Hippocampal formation (tissue), 2 donors: ENCODE data around the gene CCDC158.
"Not testable (repeated sequence)": the region's sequence is repeated elsewhere in the genome, so short reads cannot be mapped to it uniquely, and the experiment has no call there.

Experiments used
- DNase-seq, 2 donors: peaks; one replicate each; lab custom pipeline; 2025; lab: John Stamatoyannopoulos, UW

Gene CCDC158

GRCh38 chr4:76420762-76421581, at the start of gene CCDC158:
CCDC158 (minus strand) TSS chr4:76421141; CDS start chr4:76403207, 17,934 bp downstream.
- DNase-seq, result no peak

GRCh38 chr4:76470532-76470931, 49.6 kb upstream of the CCDC158 start:
- DNase-seq, result no peak

- DNase-seq, result no peak
Measured at GRCh38 chr4:76470064-76470463, 49.1 kb upstream of the CCDC158 start.

DNA sequence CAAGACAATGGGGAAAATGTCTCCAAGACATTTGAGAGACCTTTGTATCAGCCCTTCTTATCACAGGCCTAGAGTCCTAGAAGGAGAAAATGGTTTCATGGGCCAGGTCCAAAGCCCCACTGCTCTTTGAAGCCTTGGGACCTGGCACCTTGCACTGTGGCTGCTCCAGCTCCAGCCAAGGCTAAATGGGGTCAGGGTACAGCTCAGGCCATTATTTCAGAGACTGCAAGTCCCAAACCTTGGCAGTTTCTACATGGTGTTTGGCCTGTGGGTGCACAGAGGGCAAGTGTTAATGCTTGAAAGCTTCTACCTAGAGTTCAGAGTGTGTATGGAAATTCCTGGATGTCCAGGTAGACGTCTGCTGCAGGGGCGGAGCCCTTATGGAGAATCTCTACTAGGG, 42.6 kb upstream of the CCDC158 start:
- DNase-seq, result no peak

DNA sequence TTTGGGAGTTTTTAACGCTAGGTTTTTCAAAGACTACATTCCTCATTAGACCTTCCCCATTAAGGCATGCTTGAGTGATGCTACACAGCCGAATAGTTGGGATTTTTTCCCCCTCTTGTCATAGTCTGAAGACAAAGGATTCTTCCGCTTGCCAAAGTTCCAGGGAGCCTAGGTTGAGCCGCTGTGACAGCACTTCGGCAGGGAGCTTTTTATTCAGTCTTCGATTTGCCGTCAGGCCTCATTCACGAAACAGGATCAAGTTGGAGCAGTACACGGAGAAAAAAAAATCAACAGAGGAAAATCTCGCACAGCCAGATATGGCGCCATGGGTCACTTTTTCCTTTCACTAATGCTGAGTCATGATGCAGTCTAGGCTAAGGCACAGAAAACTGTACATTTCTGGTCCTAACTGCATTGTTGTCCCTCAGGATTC, 38.4 kb upstream of the CCDC158 start:
- peak in 1 of 2 donors; percentile 4 for DNase-seq

DNA sequence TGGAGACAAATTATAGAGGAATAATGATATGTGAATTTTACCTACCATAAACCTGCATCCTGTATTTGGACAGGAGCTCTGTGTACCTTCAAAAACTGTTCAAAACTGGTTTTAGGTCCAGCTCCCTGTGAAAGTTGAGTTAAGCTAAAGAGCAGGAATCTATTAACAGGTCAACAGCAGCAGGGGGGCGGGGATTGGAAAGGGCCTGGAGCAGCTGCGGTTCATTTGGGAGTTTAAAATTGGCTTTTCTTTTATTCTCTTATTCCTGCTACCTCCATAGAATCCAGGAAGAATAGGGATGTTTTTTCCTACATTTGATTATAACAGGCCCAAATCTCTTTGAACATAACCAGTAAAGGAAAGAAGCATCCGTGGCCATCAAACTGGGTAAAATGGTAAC, 37.9 kb upstream of the CCDC158 start:
- DNase-seq, result no peak

- no peak for DNase-seq
Measured at GRCh38 chr4:76458297-76458696, 37.4 kb upstream of the CCDC158 start.

DNA sequence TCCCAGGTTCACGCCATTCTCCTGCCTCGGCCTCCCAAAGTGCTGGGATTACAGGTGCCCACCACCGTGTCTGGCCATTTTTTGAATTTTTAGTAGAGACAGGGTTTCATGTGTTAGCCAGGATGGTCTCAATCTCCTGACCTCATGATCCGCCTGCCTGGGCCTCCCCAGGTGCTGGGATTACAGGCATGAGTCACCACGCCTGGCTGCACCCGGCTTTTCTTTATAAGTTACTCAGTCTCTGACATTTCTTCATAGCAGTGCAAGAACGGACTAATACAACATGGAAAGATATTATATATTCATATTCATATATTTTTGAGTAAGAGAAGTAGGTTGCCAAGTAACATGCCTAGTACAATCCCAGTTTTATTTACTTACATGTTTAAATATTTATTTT, 36.9 kb upstream of the CCDC158 start:
- no peak for DNase-seq

- DNase-seq, result not testable (repeated sequence)
Measured at GRCh38 chr4:76454073-76454472, 33.1 kb upstream of the CCDC158 start.

DNA sequence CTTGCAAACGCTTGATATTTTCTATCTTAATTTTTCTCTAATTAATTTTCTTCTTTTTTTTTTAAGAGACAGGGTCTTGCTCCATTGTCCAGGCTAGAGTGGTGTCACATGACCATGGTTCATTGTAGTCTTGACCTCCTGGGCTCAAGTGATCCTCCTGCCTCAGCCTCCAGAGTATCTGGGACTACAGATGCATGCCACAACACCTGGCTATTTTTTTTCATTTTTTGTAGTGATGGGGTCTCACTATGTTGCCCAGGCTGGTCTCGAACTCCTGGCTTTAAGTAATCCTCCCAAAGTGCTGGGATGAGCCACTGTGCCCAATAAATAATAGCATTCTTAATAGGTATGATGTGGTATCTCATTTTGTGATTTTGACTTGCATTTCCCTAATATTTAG, 32.3 kb upstream of the CCDC158 start:
- no peak for DNase-seq

- no peak for DNase-seq
Measured at GRCh38 chr4:76449833-76450232, 28.9 kb upstream of the CCDC158 start.

DNA sequence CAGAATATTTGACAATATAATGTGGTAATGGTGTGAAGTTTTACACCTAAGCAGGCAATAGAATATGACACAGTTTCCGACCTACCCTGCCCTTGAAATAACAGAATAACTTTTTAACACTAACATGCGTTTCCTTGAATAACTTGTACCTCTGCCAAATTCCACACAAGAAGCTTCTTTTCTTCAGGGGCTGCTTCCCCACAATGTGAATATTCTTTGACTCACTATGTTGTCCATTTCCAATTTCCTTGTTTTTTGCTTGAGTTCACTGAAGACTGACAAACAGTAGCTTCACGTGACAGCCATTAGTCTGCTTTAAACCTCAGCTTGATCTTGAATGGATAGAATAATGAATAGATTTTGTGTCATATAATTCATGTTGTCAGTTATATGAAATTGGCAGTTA, 28.4 kb upstream of the CCDC158 start:
- peak in 1 of 2 donors; percentile 30 for DNase-seq

- no peak for DNase-seq
Measured at GRCh38 chr4:76448211-76448610, 27.3 kb upstream of the CCDC158 start.

DNA sequence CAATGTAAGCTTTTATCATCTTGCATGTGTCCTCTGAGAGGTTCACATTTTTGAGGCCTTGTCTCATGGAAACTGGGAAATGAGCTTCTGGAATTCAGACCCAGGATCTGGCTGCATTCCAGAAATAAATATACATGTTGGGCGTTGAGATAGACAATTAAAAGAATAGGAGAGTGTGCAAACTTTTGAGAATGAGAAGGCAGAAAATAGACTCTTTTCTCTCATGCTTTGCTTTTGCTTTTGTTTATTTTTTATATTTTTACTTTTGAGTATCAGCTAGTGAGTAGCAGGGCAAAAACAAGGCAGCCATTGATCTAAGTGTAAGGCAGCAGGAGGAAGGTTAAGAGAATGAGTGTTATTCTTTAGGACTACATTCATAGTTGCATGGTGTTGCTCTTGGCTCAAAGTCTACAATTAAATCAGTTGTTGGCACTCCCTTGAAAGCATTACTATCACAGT, 26.5 kb upstream of the CCDC158 start:
- peak in 1 of 2 donors; percentile 25 for DNase-seq

DNA sequence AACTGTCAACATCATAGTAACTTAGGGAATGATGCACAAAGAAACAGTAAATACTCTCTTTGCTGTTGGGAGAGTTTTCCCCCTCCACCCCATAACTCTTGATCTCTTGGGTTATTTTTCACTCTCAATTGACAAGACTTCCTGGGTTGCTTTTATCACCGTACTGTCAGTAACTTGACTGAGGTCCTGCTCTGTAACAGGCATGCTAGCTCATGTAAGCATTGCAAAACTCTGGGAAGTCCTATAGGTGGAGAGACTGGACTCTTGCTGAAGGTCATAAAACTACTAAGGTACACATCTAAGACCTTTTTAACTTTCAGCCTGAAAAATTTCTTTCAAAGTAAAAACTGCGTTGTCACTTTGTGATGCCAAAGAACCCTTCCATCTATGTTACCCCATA, 25.0 kb upstream of the CCDC158 start:
- DNase-seq, result no peak

GRCh38 chr4:76443376-76443775, 22.4 kb upstream of the CCDC158 start:
- no peak for DNase-seq

DNA sequence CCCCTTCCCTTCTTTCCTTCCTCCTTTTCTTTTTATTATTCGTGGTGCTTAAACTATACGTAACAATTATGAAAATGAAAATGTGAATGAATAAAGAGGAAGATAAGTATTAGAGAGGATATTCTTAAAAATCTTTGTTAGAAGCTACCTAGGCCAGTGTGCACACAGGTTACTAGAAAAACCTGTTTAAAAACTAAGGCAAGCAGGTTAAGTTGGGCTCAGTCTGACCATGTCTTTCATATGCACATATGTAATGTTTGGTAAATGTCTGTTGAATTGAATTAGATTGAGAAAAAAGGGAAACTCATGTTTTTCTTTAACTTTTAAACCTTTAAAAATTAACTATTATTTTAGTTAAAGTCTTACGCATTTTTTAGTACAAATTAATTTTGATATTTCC, 21.9 kb upstream of the CCDC158 start:
- no peak for DNase-seq

DNA sequence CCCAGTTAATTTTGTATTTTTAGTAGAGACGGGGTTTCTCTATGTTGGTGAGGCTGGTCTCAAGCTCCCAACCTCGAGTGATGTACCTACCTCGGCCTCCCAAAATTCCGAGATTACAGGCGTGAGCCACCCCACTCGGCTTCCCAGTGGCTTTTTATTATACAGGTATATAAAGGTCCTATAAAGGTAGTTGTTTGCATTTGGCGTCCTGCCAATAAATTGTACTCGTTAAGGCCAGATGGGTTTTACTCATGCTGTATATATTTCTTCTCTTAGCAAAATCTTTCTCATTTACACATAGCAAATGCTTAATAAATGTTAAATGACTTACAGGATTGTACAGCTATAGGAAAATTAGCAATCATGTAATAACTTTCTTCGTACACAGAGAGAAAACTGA, 20.9 kb upstream of the CCDC158 start:
- DNase-seq, result no peak

GRCh38 chr4:76439491-76439890, 18.6 kb upstream of the CCDC158 start:
- DNase-seq, result no peak

DNA sequence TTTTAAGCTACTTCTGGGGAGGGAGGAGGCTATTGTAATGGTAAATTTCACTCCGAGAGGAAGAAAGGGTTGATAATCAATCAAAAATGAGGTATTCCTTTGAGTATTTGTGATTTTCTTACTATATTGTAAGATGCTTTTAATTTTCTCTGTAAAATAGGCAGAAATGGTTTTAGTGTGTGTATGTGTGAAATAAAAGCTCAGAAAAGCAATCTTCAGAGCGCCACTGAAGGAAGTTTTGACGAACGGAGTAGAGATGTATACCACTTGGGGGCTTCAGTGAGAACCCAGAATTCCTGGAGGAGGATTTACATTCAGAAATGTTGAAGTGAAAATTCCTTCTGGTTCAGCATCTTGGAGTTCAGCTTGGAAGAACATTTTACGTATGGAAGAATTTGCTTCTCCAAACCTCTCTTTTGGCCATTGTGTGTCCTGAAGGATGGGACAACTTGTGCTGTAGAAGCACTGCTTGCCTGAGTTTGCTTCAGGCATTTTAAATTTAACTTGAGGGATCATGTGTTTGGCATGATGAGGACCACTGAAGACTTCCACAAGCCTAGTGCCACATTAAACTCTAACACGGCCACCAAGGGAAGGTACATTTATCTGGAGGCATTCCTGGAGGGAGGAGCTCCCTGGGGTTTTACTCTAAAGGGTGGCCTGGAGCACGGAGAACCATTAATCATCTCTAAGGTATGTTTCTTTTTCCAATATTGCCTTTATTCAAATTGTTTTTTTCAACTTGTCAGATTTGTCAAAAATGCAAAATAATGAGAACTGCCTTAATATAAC, 14.8 kb upstream of the CCDC158 start:
- DNase-seq, result no peak

- DNase-seq, result no peak
Measured at GRCh38 chr4:76434901-76435527, 14.1 kb upstream of the CCDC158 start, which contains the start of gene SHROOM3. SHROOM3 (plus strand) TSS chr4:76435229; CDS start chr4:76436053, 824 bp downstream.
